HepG2 (cell line): Measurements from ENCODE around the gene FIBCD1. TPM values are rescaled to one million over a fixed set of nuclear protein-coding genes. Genes with fewer than 3 reads are reported as not detected.

ENCODE experiments used
- ATAC-seq: fragments of 200-7000 bp; cut with Tn5 transposase; 3 replicates; pipeline ENCODE4 v1.9.1; 2020; ENCODE audit warnings: mild to moderate bottlenecking, moderate library complexity
- BruUV-seq: library from RNA; stranded (reverse); fragments of 400-500 nt; replicated peaks from 2 replicates; lab custom pipeline; 2021; lab: Mats Ljungman, UMichigan
- CTCF ChIA-PET: fragments of 300-600 bp; formaldehyde crosslinking; extraction: SDS; loops from one replicate; lab custom pipeline; 2021; ENCODE audit warnings: low total read pairs, inconsistent platforms, low intra/inter-chr PET ratio; lab: Yijun Ruan, JAX
- POLR2A ChIA-PET: fragments of 350-600 bp; sonication (Branson Sonifier 250); formaldehyde crosslinking; loops from one replicate; lab custom pipeline; 2020; ENCODE audit warnings: antibody characterized with exemption, inconsistent platforms; lab: Yijun Ruan, JAX
- DNase-seq: peaks from one replicate; pipeline ENCODE4 v3.0.0-alpha.2; 2015; ENCODE audit warnings: low spot score
- FAIRE-seq: peaks from 3 replicates; lab custom pipeline; 2011; peaks lifted over from hg19 to GRCh38; lab: Jason Lieb, UNC
- H2AFZ ChIP-seq: one replicate; pipeline ENCODE4 v1.6.1; 2011; ENCODE audit warnings: low read length, inconsistent platforms
- H3K27ac ChIP-seq: fragments of 300-600 bp; 3 replicates; pipeline ENCODE4 v1.8.0; 2011; ENCODE audit warnings: mixed run types, mild to moderate bottlenecking, mixed read lengths, low read length, inconsistent platforms; ENCODE audit not compliant: insufficient read depth; ENCODE audit errors: extremely low read length
- H3K27me3 ChIP-seq, 2 experiments: fragments of 200-600 bp in 1 of 2; 2 replicates in 1 of 2; 3 replicates in 1 of 2; pipeline versions ENCODE4 v1.6.0 to v1.8.0; 2011; ENCODE audit warnings: low read length in 2 of 2, mild to moderate bottlenecking in 2 of 2, moderate library complexity in 2 of 2, inconsistent platforms in 1 of 2; ENCODE audit not compliant: insufficient read depth in 2 of 2, control insufficient read depth in 1 of 2
- H3K36me3 ChIP-seq, 2 experiments: fragments of 200-600 bp in 1 of 2; replicated peaks in 1 of 2; 2 replicates in 1 of 2; 3 replicates in 1 of 2; pipeline versions ENCODE4 v1.5.1 to v1.8.0; 2011; ENCODE audit warnings: low read length in 2 of 2, inconsistent platforms in 1 of 2; ENCODE audit not compliant: insufficient read depth in 2 of 2, control insufficient read depth in 1 of 2
- H3K4me1 ChIP-seq: 2 replicates; pipeline ENCODE4 v1.5.1; 2012; ENCODE audit warnings: low read length, inconsistent platforms; ENCODE audit not compliant: insufficient read depth
- H3K4me2 ChIP-seq: 2 replicates; pipeline ENCODE4 v1.6.0; 2011; ENCODE audit warnings: low read depth, low read length, inconsistent platforms
- H3K4me3 ChIP-seq, 3 experiments: fragments of 200-600 bp in 1 of 3; sonication (generic), shearing (Covaris generic) in 1 of 3; replicated peaks in 1 of 3; 2 replicates each; pipeline ENCODE4 v1.5.1; 2011 to 2016; ENCODE audit warnings: low read length in 3 of 3, inconsistent platforms in 2 of 3, low read depth in 2 of 3, mild to moderate bottlenecking in 2 of 3, control low read depth in 1 of 3, mixed read lengths in 1 of 3; ENCODE audit not compliant: insufficient read depth in 1 of 3
- H3K79me2 ChIP-seq: one replicate; pipeline ENCODE4 v1.6.1; 2011; ENCODE audit warnings: low read length, inconsistent platforms; ENCODE audit not compliant: insufficient read depth
- H3K9ac ChIP-seq: 2 replicates; pipeline ENCODE4 v1.6.0; 2011; ENCODE audit warnings: mild to moderate bottlenecking, low read depth, low read length, inconsistent platforms; ENCODE audit not compliant: insufficient read depth
- H3K9me3 ChIP-seq: 2 replicates; pipeline ENCODE4 v1.5.1; 2012; ENCODE audit warnings: mild to moderate bottlenecking, low read length
- H4K20me1 ChIP-seq: 2 replicates; pipeline ENCODE4 v1.6.0; 2011; ENCODE audit warnings: inconsistent platforms, mild to moderate bottlenecking, low read length, moderate library complexity; ENCODE audit not compliant: insufficient read depth
- ATF1 ChIP-seq: IDR thresholded peaks from 2 replicates; pipeline ENCODE4 v1.6.1; 2016; ENCODE audit warnings: mild to moderate bottlenecking, control low read depth
- CTCF ChIP-seq: sonication (generic); formaldehyde crosslinking; IDR thresholded peaks from 2 replicates; pipeline ENCODE4 v1.5.0; 2020; ENCODE audit warnings: mild to moderate bottlenecking, missing genetic modification reagents, moderate library complexity
- GFI1 ChIP-seq: sonication (generic); formaldehyde crosslinking; IDR thresholded peaks from 2 replicates; pipeline ENCODE4 v1.5.0; 2020; ENCODE audit warnings: missing genetic modification reagents, mild to moderate bottlenecking, borderline replicate concordance
- HNRNPK ChIP-seq: fragments of 200-400 bp; formaldehyde crosslinking; IDR thresholded peaks from 2 replicates; pipeline ENCODE4 v1.6.1; 2018; ENCODE audit warnings: low read length, low read depth, moderate library complexity, mild to moderate bottlenecking; ENCODE audit not compliant: poor library complexity, severe bottlenecking
- KLF6 ChIP-seq: IDR thresholded peaks from 2 replicates; pipeline ENCODE4 v1.8.0; 2016; ENCODE audit warnings: missing biosample characterization, missing genetic modification reagents
- MIXL1 ChIP-seq: IDR thresholded peaks from 2 replicates; pipeline ENCODE4 v1.6.1; 2016
- NFE2L2 ChIP-seq: fragments of 150-350 bp; IDR thresholded peaks from 2 replicates; pipeline ENCODE4 v1.6.1; 2014; ENCODE audit warnings: low read length
- RBAK ChIP-seq: sonication (generic); formaldehyde crosslinking; IDR thresholded peaks from 2 replicates; pipeline ENCODE4 v1.5.1; 2020; ENCODE audit warnings: mild to moderate bottlenecking, missing genetic modification reagents
- RBM22 ChIP-seq: fragments of 200-400 bp; formaldehyde crosslinking; optimal IDR thresholded peaks from 2 replicates; pipeline ENCODE3; 2017; ENCODE audit warnings: mild to moderate bottlenecking, low read length, moderate library complexity
- TSC22D2 ChIP-seq: sonication (generic); formaldehyde crosslinking; IDR thresholded peaks from 2 replicates; pipeline ENCODE4 v1.5.1; 2020; ENCODE audit warnings: missing genetic modification reagents, mild to moderate bottlenecking, borderline replicate concordance
- ZNF207 ChIP-seq: fragments of 450-650 bp; IDR thresholded peaks from 2 replicates; pipeline ENCODE4 v1.6.1; 2016; ENCODE audit warnings: antibody characterized with exemption, borderline replicate concordance
- ZNF383 ChIP-seq: sonication (generic); formaldehyde crosslinking; IDR thresholded peaks from 2 replicates; pipeline ENCODE4 v1.4.0; 2020; ENCODE audit warnings: missing genetic modification reagents, mild to moderate bottlenecking, borderline replicate concordance
- ZNF530 ChIP-seq: sonication (generic); formaldehyde crosslinking; IDR thresholded peaks from 2 replicates; pipeline ENCODE4 v1.5.0; 2020; ENCODE audit warnings: low read depth, mild to moderate bottlenecking, missing genetic modification reagents
- ZNF704 ChIP-seq: sonication (generic); formaldehyde crosslinking; IDR thresholded peaks from 2 replicates; pipeline ENCODE4 v1.8.1; 2023; ENCODE audit warnings: mild to moderate bottlenecking, inconsistent platforms, moderate library complexity, missing genetic modification reagents, borderline replicate concordance
- ZNF850 ChIP-seq: sonication (generic); formaldehyde crosslinking; conservative IDR thresholded peaks from 2 replicates; pipeline ENCODE4 v1.9.0; 2021; ENCODE audit warnings: mild to moderate bottlenecking, missing genetic modification reagents
- ZSCAN29 ChIP-seq: sonication (generic); formaldehyde crosslinking; conservative IDR thresholded peaks from 2 replicates; pipeline ENCODE4 v1.4.0; 2020; ENCODE audit warnings: mild to moderate bottlenecking, missing genetic modification reagents
- WGBS: methylation state at CpG from one replicate; pipeline ENCODE4 v1.1.6; 2017; ENCODE audit warnings: low lambda C conversion rate; 5-methylcytosine and 5-hydroxymethylcytosine counted together
- in situ Hi-C: cut with HindIII; loops from 2 replicates; pipeline ENCODE4 v1.10.0; 2017; ENCODE audit warnings: low pct_unique_long_range_greater_than_20kb; ENCODE audit not compliant: extremely low pct_ligation_motif_present
- intact Hi-C: fragments of 100-400 bp; cut with micrococcal nuclease; formaldehyde crosslinking; loops from one replicate; pipeline ENCODE4 v1.10.0; 2022; ENCODE audit not compliant: unreplicated experiment
- polyA plus RNA-seq, 8 experiments: library from polyadenylated mRNA; depleted of rRNA in 3 of 8; stranded (reverse) in 7 of 8; unstranded in 1 of 8; fragments of >200 nt; fragmentation: Illumina TruSeq in 4 of 8; extraction: Trizol in 4 of 8; gene quantifications; 2 replicates each; pipeline versions ENCODE4 v1.2.1 to v1.2.3, GENCODE V29; 2011 to 2016; ENCODE audit warnings: low read depth in 4 of 8, missing spikeins in 1 of 8, mixed read lengths in 1 of 8; ENCODE audit not compliant: insufficient read depth in 1 of 8
- total RNA-seq, 5 experiments: library from RNA; depleted of rRNA; stranded (reverse); fragments of >200 nt; fragmentation: Illumina TruSeq; extraction: Trizol; gene quantifications; 2 replicates each; pipeline ENCODE4 v1.2.3, GENCODE V29; 2016; ENCODE audit warnings: low read depth in 1 of 5
- TF ChIP-seq, protein P1 (sequence below): sonication (generic); formaldehyde crosslinking; IDR thresholded peaks from 2 replicates; pipeline ENCODE4 v1.4.0; 2020; ENCODE audit warnings: mild to moderate bottlenecking, low read depth, missing genetic modification reagents
- TF ChIP-seq, protein P2 (sequence below): IDR thresholded peaks from 2 replicates; pipeline ENCODE4 v1.6.1; 2012; ENCODE audit warnings: inconsistent platforms
- TF ChIP-seq, protein P3 (sequence below): sonication (generic); formaldehyde crosslinking; conservative IDR thresholded peaks from 2 replicates; pipeline ENCODE4 v1.4.0; 2020; ENCODE audit warnings: missing genetic modification reagents

Gene FIBCD1
- total and polyA plus RNA-seq, 2 of the 13 experiments (the other 11 are each of a cell fraction or from before 2014, with no cell fraction given) = 0.55 to 0.89 TPM

GRCh38 chr9:130868230-130868629 is 70.8 kb downstream of the FIBCD1 start (continued):
- TF ChIP-seq ZNF530 = no peak
- TF ChIP-seq, protein P1, sequence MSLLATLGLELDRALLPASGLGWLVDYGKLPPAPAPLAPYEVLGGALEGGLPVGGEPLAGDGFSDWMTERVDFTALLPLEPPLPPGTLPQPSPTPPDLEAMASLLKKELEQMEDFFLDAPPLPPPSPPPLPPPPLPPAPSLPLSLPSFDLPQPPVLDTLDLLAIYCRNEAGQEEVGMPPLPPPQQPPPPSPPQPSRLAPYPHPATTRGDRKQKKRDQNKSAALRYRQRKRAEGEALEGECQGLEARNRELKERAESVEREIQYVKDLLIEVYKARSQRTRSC = no peak
- TF ChIP-seq, all 625 proteins: peak for 0

- no peak for ATAC-seq
- Histone ChIP-seq H3K9me3 (no peaks in the 10 kb centered on the region), H2AFZ (no peak overlapping the region), H3K9ac (no peak overlapping the region), H4K20me1 (peaks cover 13% of the 10 kb centered on the region), H3K36me3 (peaks cover 25 to 68% of the 10 kb centered on the region in 2 experiments), H3K4me3 (no peak overlapping the region), H3K27me3 (no peaks in the 10 kb centered on the region), H3K4me2 (no peak overlapping the region), H3K27ac (no peak overlapping the region), H3K4me1 (peaks cover 18% of the 10 kb centered on the region), H3K79me2 (no peaks in the 10 kb centered on the region)
- ChIA-PET POLR2A (interaction anchor here (0.8 kb wide), 1 partner anchor 174 kb away, joined by 3 read pairs; the partner anchor contains the start of gene EXOSC2), CTCF (interaction anchor here (1.7 to 2.5 kb wide), 2 partner anchors 97 to 167 kb away, joined by 4 to 19 read pairs; no protein-coding TSS in a partner anchor)
- intact Hi-C loops (loop anchor here (5.0 kb wide), 1 partner anchor 180 kb away; no protein-coding TSS in a partner anchor), in situ Hi-C loops (no loop called here)
- BruUV-seq = no TSS peak
- WGBS = 95% methylated on average over 9 of the region's 9 CpGs
- FAIRE-seq = no peak
- no peak for DNase-seq
- no peak for TF ChIP-seq TSC22D2
- no peak for TF ChIP-seq GFI1
- no peak for TF ChIP-seq ZNF704 (CRISPR knock-in tag)
- TF ChIP-seq, protein P2, sequence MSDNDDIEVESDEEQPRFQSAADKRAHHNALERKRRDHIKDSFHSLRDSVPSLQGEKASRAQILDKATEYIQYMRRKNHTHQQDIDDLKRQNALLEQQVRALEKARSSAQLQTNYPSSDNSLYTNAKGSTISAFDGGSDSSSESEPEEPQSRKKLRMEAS = no peak
- TF ChIP-seq, protein P3, sequence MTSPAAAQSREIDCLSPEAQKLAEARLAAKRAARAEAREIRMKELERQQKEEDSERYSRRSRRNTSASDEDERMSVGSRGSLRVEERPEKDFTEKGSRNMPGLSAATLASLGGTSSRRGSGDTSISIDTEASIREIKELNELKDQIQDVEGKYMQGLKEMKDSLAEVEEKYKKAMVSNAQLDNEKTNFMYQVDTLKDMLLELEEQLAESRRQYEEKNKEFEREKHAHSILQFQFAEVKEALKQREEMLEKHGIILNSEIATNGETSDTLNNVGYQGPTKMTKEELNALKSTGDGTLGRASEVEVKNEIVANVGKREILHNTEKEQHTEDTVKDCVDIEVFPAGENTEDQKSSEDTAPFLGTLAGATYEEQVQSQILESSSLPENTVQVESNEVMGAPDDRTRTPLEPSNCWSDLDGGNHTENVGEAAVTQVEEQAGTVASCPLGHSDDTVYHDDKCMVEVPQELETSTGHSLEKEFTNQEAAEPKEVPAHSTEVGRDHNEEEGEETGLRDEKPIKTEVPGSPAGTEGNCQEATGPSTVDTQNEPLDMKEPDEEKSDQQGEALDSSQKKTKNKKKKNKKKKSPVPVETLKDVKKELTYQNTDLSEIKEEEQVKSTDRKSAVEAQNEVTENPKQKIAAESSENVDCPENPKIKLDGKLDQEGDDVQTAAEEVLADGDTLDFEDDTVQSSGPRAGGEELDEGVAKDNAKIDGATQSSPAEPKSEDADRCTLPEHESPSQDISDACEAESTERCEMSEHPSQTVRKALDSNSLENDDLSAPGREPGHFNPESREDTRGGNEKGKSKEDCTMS (CRISPR knock-in tag) = no peak
- no peak for TF ChIP-seq CTCF (CRISPR knock-in tag)
- TF ChIP-seq ZNF207 = no peak
- no peak for TF ChIP-seq HNRNPK
- TF ChIP-seq ZSCAN29 = no peak
- TF ChIP-seq ZNF383 (CRISPR knock-in tag) = no peak
- TF ChIP-seq ATF1 (CRISPR knock-in tag) = no peak
- TF ChIP-seq RBAK (CRISPR knock-in tag) = no peak
- TF ChIP-seq ZNF850 (CRISPR knock-in tag) = no peak
- TF ChIP-seq KLF6 (CRISPR knock-in tag) = no peak
- no peak for TF ChIP-seq NFE2L2
- no peak for TF ChIP-seq RBM22
- TF ChIP-seq MIXL1 (CRISPR knock-in tag) = no peak
Observed at GRCh38 chr9:130867556-130867955, 71.5 kb downstream of the FIBCD1 start.
